ENCODE data around the gene MYBBP1A.
"Not testable (repeated sequence)": the region's sequence is repeated elsewhere in the genome, so short reads cannot be mapped to it uniquely, and the experiment has no call there.

Gene MYBBP1A

DNA sequence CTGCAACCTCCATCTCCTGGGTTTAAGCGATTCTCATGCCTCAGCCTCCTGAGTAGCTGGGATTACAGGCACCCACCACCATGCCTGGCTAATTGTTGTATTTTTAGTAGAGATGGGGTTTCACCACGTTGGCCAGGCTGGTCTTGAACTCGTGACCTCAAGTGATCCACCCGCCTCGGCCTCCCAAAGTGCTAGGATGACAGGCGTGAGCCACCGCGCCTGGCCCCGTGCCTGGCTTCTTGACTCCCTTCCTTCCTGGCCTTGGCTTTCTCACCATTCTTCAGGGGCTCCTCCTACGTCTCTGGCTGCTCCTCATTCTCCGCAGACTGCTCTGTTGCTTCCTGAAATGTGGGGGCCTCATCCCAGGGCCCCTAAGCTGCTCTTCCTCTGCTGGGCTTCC lies 34.9 kb upstream of the MYBBP1A start:
- DNase-seq (ENCODE audit: low read depth) = not testable (repeated sequence)

DNA sequence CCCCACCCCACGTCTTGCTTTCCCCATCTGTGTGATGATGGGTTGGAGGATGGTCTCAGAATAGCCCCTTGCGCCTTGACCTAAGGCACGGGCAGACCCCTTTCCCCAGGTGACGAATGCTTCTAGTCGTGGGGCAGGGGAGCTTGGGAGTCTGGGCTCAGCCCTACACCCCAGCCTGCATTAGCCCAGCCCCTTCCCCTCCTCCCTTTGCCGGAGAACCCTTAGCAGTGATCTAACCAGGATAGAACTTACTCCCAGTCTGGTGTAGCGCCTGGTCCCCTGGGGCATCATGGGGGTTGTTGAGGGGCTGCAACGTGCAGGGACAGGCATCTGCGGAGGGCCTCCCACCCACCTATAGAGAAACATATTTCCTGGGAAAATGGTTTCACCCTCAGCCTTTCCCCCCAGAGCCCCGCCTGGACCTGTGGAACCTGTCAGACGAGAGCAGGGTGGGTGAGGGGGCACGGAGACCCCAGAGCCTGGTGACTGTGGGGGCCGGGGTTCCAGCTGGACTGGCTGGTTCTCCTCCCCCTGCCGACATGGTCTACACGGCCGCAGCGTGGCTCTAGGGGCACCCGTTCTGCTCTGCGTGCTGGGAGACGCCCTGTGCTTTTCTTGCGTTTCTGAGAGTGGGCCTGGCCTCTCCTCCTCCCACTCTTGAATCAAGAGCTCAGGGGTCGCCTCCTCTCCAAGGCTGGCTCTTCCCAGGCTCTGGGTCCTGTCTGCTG lies 33.9 kb upstream of the MYBBP1A start:
- DNase-seq (ENCODE audit: low read depth) = no peak

DNA sequence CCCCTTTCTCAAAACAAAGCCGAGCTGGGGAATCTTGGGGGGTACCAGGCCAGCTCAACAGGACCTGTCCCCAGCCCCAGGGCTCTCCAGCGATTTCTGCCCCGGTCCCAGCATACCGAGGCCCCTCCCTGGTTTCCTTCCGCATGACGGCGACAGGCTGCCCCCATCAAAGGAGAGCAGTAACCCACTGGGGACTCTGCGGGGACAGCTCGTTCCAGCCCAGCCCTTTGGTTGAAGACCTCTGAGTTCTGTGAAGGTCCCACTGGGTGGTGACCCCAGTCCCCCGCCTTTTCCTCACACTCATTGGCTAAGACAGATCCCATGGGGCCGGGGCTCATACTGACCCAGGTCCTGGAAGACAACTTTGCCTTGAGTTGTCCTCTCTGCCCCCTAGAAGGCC lies 33.2 kb upstream of the MYBBP1A start:
- DNase-seq (ENCODE audit: low read depth) = no peak

DNA sequence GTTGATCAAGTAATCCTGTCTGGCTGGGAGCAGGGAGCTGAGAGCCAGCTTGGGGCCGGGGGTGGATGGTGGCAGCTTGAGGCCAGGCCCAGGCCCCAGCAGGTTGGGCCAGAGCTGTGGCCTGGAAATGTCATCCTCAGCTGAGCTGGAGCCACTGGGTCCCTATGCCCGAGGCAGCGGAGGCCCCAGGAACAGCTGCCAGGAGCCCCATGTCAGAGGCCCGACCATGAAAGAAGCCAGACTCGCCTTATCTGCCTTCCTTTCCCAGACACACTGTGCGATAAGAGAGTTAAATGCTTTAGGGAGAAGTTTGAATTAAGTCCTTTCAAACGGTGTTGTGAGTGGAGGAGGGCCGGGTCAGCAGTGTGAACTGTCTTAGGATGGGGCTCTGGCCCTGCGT lies 32.6 kb upstream of the MYBBP1A start:
- DNase-seq (ENCODE audit: low read depth) = no peak

DNA sequence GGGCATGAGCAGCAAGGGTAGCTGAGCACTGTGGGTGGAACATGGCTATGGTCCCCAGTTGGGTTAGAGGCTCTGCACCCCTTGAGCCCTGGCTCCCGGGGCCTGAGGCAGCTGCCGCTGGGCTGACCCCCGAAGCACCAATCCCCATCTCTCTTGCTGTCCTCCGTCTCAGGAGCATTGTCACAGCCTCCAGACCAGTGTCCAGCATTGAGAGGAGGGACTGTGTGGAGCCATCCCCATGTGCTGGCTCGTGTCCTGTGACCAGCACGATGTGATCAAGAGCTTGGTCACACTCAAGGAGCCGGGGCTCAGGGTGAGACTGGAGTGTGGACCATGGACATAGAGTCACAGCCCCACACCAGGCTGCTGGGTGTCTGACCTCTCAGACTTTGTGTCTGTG lies 32.0 kb upstream of the MYBBP1A start:
- no peak for DNase-seq (ENCODE audit: low read depth)

DNA sequence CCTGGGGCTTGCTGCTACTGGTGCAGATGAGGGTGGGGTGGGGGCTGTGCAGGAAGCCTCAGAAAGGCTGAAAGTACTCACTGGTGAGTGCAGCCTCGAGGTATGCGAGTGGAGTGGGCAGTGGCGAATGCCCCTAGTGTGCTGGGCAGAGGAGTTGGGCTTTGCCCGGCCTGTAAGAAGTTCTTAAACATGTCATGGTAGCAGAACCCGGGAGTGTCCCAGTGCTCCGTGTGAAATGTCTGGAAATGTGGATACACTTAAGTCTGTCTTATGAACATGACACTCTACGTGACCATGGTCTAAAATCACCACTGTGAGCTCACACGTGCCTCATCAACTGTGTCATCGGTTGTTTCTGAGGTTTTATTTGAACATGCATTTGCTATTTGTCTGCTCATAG lies 30.9 kb upstream of the MYBBP1A start:
- DNase-seq (ENCODE audit: low read depth) = no peak

DNA sequence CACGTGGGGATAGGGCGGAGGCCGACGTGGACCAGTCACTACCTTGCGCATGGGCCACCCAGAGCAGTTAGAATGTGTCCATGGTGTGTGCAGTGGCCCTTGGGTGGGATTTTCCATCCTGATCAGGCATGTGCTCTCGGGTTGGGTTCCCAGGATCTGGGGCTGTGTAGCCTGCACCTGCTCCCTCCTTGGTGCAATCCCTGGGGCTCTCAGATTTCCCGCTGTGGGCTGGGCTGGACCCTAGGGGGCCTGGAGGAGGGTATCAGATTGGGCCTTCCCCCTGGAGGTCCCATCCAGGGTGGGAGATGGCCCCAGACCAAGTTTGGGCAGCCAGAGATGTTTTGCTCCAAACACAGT lies 30.4 kb upstream of the MYBBP1A start:
- DNase-seq (ENCODE audit: low read depth) = no peak

DNA sequence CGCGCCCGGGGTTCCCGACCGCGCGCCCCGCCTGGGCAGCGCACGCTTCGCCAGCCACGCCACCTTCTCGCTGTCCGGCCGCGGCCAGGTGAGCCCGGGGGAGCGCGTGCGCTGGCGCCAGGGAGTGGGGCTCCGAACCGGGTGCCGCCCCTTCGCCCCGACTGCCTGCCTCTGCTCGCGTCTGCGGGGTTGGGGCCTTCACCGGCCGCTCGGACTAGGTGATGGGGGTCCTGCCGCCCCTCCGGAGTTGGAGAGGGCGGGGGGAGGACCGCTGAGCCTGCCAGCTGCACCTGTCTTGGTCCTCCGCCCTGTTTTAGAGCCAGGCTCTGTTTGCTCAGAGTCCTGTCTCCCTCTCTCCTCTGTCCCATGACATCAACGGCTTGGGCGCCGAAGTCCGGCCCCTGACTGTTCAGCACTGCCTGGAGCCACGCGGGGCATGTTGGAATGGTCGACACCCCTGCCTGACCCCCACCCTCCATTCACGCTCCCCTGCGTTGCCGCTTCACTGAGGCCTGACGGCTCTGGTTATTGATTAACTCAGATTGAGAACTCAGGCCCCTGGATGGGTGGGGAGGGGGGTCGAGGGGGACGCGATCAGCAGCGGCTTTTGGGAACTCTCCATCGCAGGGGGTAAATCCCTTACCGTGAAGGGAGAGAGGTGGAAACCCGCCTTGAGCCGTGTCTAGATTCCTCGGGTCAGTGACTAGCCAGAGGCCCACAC lies 29.9 kb upstream of the MYBBP1A start:
- no peak for DNase-seq (ENCODE audit: low read depth)

DNA sequence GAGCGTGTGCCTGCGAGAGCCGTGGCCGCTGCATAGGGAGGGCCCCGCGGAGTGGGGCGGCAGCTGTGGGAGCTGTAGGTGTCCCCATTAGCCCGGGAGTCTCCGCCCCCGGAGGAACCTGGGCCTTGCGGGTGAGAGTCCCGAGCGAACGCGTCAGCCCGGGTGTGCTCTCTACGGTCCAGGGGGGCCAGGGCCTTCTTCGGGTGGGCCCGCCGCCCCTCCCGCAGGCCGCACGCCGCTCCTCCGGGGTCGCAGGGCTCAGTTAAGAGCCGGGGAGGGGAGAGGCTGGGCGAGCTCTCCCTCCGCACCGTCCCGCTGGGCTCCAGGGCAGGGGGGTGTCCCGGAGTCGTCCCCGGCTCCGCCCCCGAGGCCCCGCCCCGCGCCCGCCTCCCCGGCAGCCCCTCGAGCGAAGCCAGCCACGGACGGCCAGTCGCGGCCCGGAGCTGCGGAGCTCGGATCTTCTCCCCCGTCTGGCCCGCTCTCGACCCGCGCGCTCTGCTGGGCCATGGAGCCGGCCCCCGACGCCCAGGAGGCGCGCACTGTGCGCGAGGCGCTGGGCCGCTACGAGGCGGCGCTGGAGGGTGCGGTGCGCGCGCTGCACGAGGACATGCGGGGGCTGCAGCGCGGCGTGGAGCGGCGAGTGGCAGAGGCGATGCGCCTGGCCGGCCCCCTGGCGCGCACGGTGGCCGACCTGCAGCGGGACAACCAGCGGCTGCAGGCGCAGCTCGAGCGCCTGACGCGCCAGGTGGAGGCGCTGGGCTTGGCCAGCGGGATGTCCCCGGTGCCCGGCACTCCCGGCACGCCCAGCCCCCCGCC lies 29.1 kb upstream of the MYBBP1A start, which contains the start of gene SMTNL2:
Gene SMTNL2, plus strand, starts transcription at position 429 of the 816 bp plus-strand sequence. Its CDS starts 77 bp downstream, at position 506.
- DNase-seq (ENCODE audit: low read depth) = no peak

DNA sequence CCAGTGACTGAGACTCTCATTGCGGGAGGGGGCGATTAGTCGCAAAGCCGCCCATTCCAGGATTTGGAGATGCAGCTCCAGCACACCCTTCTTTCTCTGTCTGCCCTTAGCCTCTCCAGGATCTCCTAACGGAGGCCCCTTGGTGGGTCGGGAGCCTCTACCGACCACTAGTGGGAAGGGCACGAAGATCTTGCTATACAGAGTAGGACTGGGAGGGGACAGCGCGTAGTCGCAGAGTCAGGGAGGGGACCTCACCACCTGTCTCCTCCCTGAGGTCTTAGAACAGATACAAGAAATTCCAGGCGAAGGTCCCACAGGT lies 28.6 kb upstream of the MYBBP1A start:
- DNase-seq (ENCODE audit: low read depth) = no peak

DNA sequence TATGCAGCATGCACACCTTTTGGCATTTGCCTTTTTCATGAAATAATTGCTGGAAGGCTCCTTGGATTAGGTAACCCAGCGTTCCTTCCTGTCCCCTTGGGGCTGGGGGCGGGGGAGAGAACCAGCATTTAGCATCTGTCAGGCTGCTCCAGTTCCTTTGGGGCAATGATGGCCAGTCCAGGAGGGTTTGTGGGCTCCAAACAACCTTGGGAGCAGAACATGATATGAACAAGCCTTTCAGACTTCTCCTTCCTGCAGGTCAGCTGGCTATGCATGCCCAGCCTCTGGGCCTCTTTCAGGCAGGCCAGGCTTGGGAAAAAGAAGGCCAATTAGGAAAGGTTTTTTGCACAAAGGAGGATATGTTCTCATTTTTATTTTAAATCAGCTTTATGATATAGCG lies 28.0 kb upstream of the MYBBP1A start:
- DNase-seq (ENCODE audit: low read depth) = no peak

DNA sequence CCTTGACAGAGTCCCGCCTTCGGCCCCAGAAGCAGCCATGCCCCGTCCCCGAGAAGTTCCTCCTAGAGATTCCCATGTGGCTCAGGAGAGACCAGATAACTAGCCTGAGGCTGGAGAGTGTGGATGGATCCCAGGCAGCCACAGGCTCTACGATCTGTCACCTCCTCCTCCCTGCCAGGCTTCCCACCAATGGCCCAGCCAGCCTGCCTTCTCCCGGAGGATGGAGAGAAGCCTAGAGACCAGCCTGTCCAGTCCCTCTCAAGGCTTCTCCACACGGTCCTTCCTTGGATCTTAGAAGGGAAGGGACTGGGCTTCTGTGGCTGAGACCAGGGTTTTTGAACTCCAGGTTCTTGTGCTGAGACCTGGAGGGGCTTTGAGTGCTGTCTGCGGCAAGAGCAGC lies 27.5 kb upstream of the MYBBP1A start:
- DNase-seq (ENCODE audit: low read depth) = no peak

DNA sequence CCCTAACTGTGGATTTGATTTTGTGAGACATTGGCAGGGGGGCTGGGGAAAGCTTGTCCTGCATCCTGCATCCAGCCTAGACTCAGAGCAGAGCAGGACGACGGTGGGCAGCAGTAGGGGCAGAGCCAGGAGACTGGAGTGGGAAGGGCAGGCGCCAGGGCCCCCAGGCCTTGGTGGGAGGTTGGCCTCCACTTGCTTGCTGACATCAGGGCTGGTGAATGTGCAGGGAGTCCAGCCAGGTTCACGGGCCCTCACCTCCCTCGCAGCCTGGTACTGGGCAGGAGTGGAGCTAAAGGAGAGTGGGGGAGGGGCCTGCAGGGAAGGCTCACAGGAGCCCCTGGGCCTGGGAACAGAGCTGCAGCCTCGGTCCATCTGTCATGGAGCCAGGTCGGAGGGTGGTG lies 26.9 kb upstream of the MYBBP1A start:
- DNase-seq (ENCODE audit: low read depth) = no peak

DNA sequence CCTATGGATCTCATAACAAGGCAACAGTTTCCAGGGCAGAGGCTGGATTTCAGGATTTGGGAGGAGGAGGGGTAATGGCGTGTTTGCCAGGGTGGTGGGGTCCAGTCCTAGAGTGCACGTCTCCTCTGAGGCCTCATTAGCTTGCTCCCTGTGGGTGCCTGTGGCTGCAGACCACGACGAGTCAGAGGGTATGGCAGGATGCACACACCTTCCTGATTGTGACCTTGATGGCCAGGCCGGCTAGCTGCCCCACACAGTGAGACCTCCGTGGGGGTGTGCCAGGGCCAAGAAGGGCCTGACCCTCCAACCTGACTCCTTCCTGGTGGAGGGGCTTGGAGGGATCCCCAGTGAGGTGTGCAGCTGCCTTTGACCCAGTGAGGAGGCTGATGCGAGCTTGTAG lies 25.1 kb upstream of the MYBBP1A start:
- DNase-seq (ENCODE audit: low read depth) = no peak

DNA sequence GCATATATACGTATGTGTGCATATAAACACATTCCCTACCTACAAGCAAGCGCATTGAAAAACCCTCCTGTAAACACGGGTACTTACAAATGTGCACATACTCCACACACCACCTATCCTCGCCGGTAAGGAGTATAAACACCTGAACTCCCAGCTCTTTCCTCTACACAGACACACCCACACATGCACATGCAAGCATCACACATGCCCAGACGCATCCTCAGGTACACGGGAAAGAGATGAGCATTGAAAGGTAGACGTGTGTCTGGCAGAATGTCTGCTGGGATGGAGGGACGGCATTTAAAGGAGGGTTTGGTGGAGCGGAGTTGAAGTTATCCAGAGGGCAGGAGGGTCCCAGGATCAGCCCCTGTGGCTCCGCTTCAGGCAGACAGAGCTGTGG lies 24.5 kb upstream of the MYBBP1A start:
- DNase-seq (ENCODE audit: low read depth) = no peak

DNA sequence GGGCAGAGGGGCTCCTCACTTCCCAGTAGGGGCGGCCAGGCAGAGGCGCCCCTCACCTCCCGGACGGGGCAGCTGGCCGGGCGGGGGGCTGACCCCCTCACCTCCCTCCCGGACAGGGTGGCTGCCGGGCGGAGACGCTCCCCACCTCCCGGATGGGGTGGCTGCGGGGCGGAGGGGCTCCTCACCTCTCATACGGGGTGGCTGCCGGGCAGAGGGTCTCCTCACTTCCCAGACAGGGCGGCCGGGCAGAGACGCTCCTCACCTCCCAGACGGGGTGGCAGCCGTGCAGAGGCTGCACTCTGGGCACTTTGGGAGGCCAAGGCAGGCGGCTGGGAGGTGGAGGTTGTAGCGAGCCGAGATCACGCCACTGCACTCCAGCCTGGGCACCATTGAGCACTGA lies 23.2 kb upstream of the MYBBP1A start:
- not testable (repeated sequence) for DNase-seq (ENCODE audit: low read depth)

DNA sequence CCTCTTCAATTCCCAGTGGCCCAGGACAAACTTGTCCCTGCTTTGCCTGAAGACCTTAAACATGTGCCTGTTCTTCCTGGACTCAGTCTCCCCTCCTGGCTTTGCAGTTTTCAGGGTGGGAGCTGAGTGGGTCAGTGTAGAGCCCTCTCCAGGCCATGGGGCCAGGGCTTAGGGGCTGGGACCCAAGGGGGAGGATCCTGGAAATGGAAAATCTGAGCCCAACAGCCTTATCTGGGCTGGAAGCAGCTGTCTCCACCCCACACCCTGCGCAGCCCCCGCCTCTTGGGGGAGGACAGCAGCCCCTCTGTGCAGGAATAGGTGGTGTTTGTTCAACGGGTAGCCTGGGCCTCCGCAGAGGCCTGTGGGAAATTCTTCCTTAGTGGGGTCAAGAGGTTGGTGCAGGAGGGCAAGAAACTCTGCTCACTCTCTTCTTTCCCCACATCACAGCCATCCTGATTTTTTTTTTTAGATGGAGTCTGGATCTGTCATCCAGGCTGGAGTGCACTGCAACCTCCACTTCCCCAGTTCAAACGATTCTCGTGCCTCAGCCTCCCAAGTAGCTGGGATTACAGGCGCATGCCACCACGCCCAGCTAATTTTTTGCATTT lies 22.3 kb upstream of the MYBBP1A start:
- no peak for DNase-seq (ENCODE audit: low read depth)

DNA sequence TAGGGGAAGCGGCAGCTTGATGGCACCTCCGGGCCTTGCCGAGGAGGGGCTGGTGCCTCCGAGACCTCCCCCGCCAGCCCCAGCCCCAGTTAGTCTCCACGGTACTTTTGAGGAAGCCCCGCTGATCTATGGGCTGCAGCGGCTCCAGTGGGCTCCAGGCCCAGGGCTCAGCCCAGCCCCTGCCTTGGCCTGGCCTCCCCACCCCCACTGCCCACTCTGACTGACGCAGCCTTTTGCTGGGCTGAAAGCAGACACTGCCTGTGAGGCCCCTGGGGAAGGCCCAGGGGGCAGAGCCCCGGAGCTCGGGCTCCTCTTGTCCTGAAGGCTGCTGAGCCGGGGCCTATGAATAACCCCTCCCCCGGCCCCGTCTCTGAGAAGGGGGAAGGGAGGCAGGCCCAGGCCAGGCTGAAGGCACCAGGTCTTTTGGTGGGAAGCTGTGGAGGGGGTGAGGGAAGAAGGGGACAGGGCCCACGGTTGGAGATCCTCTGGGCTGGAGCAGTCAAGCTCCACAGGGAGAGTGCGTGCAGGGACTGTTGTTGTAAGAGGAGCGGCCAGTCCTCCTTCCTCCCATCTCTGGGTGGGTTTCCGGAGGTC lies 21.6 kb upstream of the MYBBP1A start:
- no peak for DNase-seq (ENCODE audit: low read depth)

DNA sequence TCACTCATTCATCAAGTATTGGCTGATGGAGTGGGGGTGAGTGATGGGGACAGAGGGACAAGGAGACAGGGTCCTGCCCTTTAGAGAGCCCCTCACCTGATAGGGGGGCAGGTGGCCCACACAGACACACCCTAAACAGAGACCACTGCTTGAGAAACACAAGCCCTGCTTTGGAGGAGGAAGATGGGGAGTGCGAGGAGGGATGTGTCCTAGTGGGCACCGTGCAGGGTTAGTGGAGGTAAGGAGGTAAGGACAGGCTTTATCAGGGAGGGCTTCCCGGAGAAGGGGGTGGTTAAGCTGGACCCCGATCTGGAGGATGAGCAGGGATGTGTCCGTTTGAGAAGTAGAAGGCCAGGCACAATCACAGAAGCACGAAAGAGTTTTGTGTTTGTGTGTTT lies 21.0 kb upstream of the MYBBP1A start:
- no peak for DNase-seq (ENCODE audit: low read depth)

DNA sequence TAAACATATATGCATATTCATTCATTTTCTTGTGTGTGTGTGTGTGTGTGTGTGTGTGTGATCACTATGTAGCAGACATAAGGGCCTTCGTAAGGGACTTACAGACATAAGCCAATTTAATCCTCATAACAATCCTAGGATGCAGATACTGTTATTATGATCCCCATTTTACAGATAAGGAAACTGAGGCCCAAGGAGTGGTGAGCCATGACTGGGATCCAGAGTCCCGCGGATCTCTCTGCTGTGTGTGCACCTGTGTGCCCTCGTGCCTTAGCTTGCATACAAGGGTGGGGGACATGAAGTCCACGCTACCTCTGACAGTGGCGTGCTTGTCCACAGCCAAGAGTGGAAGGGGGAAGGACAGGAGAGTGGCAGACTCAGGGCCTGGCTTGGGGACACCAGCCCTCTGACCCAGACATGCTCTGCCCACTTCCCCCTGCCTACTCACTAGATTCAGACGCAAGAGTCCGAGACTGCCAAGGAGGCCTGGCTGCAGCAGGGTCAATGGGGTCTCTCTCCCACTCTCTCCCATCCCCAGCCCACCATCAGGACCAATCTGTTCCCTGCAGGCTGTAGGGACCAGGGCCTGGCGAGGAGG lies 19.4 kb upstream of the MYBBP1A start:
- DNase-seq (ENCODE audit: low read depth) = no peak

DNA sequence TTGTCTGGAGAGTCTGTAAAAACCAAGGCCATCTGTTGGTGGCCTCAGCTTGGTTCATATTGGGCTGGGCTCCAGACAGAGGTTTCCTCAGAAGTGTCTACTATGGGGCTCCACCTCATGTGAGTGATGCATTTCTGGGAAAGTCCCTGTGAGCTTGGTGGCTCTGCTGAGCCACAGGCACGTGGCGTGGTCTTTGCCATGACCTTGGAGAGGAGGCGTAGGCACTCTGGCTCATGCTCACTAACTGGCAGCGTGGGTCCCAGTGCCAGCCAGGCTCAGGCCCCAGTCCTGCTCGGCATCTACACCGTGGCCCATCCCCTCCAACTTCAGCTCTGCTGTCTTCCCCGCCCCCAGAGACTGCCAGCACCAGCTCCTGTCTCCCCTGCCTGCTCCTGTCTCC lies 18.5 kb upstream of the MYBBP1A start:
- no peak for DNase-seq (ENCODE audit: low read depth)

DNA sequence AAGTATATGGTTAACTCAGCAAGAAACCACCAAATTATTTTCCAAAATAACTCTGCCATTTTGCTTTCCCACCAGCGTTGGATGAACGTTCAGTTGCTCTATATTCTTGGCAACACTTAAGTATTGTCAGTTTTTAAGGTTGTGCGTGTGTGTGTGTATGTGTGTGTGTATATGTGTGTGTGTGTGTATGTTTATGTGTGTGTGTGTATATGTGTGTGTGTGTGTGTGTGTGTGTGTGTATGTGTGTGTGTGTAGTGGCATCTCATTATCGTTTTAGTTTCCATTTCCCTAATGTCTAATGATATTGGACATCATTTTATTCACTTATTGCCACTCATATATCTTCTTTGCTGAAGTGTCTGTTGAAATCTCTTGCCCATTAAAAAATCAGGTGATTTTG lies 17.9 kb upstream of the MYBBP1A start:
- no peak for DNase-seq (ENCODE audit: low read depth)

All from stimulated activated CD8-positive, alpha-beta memory T cell treated with anti-CD3 and anti-CD28 coated beads, Interleukin-12 subunit alpha, Interleukin-12 subunit beta, amount 100 ng/mL, for 1 hour (primary cell).